ENCODE data around the gene DOCK9. TPM values are rescaled to one million over a fixed set of nuclear protein-coding genes. Genes with fewer than 3 reads are reported as not detected.

DOCK9 gene
- total and polyA plus RNA-seq, 2 donors (not counting 3 experiments of a cell fraction or from before 2014, with no cell fraction given): 147 to 323 TPM

DNA sequence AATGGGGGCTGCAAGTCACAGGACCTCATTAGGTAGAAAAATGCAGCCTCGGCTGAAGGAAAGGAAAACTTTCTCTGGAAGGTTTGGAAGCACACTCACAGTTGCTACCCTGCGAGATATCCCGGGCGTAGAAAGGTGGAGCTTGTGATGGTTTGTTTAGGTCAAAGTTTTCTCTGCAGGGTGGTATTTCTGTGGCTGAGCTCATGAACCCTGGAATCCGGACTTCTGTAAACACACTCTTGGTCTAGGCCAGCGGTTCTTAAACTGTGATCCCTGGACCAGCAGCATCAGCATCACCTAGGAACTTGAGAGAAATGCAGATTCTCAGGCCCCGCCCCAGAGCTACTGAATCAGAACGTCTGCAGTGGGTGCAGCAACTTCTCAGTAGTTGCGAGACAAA is 222.1 kb downstream of the DOCK9 start:
- TF ChIP-seq POLR2A (IDR thresholded peaks at IDR 0.05; ENCODE audit: low read depth, low read length) (no peak), JUN (IDR thresholded peaks at IDR 0.05; ENCODE audit: borderline replicate concordance, insufficient read depth, insufficient read length, low read depth) (no peak), POLR2AphosphoS5 (IDR thresholded peaks at IDR 0.05; ENCODE audit: insufficient read depth, low read depth, low read length) (no peak), EZH2 (IDR thresholded peaks at IDR 0.05; ENCODE audit: borderline replicate concordance, low read depth, low read length, severe bottlenecking) (no peak), GATA2 (IDR thresholded peaks at IDR 0.05; ENCODE audit: insufficient read depth, insufficient read length, low read depth, low read length) (no peak), MYC (IDR thresholded peaks at IDR 0.05; ENCODE audit: low read depth, low read length) (no peak), FOS (IDR thresholded peaks at IDR 0.05; ENCODE audit: borderline replicate concordance, insufficient read depth, low read length) (no peak)
- TF ChIP-seq, protein P1, sequence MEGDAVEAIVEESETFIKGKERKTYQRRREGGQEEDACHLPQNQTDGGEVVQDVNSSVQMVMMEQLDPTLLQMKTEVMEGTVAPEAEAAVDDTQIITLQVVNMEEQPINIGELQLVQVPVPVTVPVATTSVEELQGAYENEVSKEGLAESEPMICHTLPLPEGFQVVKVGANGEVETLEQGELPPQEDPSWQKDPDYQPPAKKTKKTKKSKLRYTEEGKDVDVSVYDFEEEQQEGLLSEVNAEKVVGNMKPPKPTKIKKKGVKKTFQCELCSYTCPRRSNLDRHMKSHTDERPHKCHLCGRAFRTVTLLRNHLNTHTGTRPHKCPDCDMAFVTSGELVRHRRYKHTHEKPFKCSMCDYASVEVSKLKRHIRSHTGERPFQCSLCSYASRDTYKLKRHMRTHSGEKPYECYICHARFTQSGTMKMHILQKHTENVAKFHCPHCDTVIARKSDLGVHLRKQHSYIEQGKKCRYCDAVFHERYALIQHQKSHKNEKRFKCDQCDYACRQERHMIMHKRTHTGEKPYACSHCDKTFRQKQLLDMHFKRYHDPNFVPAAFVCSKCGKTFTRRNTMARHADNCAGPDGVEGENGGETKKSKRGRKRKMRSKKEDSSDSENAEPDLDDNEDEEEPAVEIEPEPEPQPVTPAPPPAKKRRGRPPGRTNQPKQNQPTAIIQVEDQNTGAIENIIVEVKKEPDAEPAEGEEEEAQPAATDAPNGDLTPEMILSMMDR (IDR thresholded peaks at IDR 0.05; ENCODE audit: extremely low read depth in 1 of 2, insufficient read depth in 1 of 2, low read depth in 1 of 2, low read length in 2 of 2): no peak
- TF ChIP-seq, protein P2, sequence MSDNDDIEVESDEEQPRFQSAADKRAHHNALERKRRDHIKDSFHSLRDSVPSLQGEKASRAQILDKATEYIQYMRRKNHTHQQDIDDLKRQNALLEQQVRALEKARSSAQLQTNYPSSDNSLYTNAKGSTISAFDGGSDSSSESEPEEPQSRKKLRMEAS (IDR thresholded peaks at IDR 0.05; ENCODE audit: insufficient read depth, insufficient read length): no peak
- Histone ChIP-seq H3K27ac (ENCODE audit: insufficient read depth, low read depth, low read length) (no peak overlapping the region), H3K4me3 (replicated peaks in 1 of 3; ENCODE audit: insufficient read depth in 1 of 3, low read depth in 1 of 3, low read length in 3 of 3) (no peak overlapping the region), H3K27me3 (ENCODE audit: control insufficient read depth in 2 of 2, insufficient read depth in 2 of 2, low read length in 2 of 2) (peaks cover 18 to 24% of the 10 kb centered on the region in 2 experiments), H3K4me1 (ENCODE audit: control insufficient read depth, extremely low read depth, insufficient read depth, low read length) (peaks cover 4% of the 10 kb centered on the region), H3K9me3 (replicated peaks; ENCODE audit: control insufficient read depth, insufficient read depth, low read length) (no peaks in the 10 kb centered on the region), H4K20me1 (replicated peaks; ENCODE audit: control insufficient read depth, extremely low read depth, insufficient read depth, low read length) (no peaks in the 10 kb centered on the region), H3K9me1 (replicated peaks; ENCODE audit: control insufficient read depth, extremely low read depth, insufficient read depth, low read length) (no peaks in the 10 kb centered on the region), H3K36me3 (ENCODE audit: control insufficient read depth in 2 of 2, extremely low read depth in 1 of 2, insufficient read depth in 2 of 2, low read length in 2 of 2) (no peaks in the 10 kb centered on the region), H3K4me2 (ENCODE audit: insufficient read depth, low read length) (no peak overlapping the region), H2AFZ (ENCODE audit: low read depth, low read length) (no peak overlapping the region), H3K79me2 (ENCODE audit: control insufficient read depth, insufficient read depth, low read length) (no peaks in the 10 kb centered on the region), H3K9ac (replicated peaks; ENCODE audit: extremely low read depth, insufficient read depth, low read length) (no peak overlapping the region)
- intact Hi-C loops (cut with micrococcal nuclease) (no loop called here), dilution Hi-C loops (cut with MboI; ENCODE audit: extremely low pct_ligation_motif_present, low sequenced_read_pairs) (no loop called here)
- FAIRE-seq: no peak
- DNase-seq (ENCODE audit: low read depth, low spot score): no peak
- BruUV-seq (replicated peaks): no TSS peak
- POLR2A ChIA-PET: no interaction called here
- CTCF ChIA-PET: no interaction called here

All from endothelial cell of umbilical vein (primary cell).